OCI-LY7 (cell line): ENCODE data around the gene GATAD2B. TPM values are rescaled to one million over a fixed set of nuclear protein-coding genes. Genes with fewer than 3 reads are reported as not detected.

Source experiments
- BruUV-seq: library from RNA; stranded (reverse); fragments of 400-500 nt; replicated peaks from 2 replicates; lab custom pipeline; 2021; lab: Mats Ljungman, UMichigan
- CTCF ChIA-PET: fragments of 300-600 bp; sonication (Branson Sonifier 250); formaldehyde crosslinking; loops from one replicate; lab custom pipeline; 2022; ENCODE audit warnings: antibody characterized with exemption; ENCODE audit not compliant: unreplicated experiment; lab: Charles Lee
- POLR2A ChIA-PET: fragments of 300-600 bp; sonication (Branson Sonifier 250); formaldehyde crosslinking; loops from one replicate; lab custom pipeline; 2022; ENCODE audit warnings: antibody characterized with exemption; lab: Charles Lee
- DNase-seq: peaks from one replicate; pipeline ENCODE4 v3.0.0-alpha.2; 2015; ENCODE audit warnings: low spot score
- H2AFZ ChIP-seq: fragments of 200-600 bp; sonication (generic), shearing (Covaris generic); 2 replicates; pipeline ENCODE4 v1.6.1; 2014; ENCODE audit warnings: mild to moderate bottlenecking, antibody characterized with exemption, low read length, moderate library complexity
- H3K27ac ChIP-seq: fragments of 200-600 bp; sonication (generic); 2 replicates; pipeline ENCODE4 v1.5.1; 2014; ENCODE audit warnings: mixed run types, low read depth, mild to moderate bottlenecking, moderate library complexity, low read length, inconsistent platforms; ENCODE audit not compliant: poor library complexity, severe bottlenecking
- H3K36me3 ChIP-seq: fragments of 200-600 bp; sonication (generic); 2 replicates; pipeline ENCODE4 v1.6.1; 2014; ENCODE audit warnings: mild to moderate bottlenecking, antibody characterized with exemption, low read length, moderate library complexity, mixed read lengths; ENCODE audit not compliant: insufficient read depth
- H3K4me1 ChIP-seq: fragments of 200-600 bp; sonication (generic); 2 replicates; pipeline ENCODE4 v1.5.1; 2014; ENCODE audit warnings: mild to moderate bottlenecking, low read length; ENCODE audit not compliant: insufficient read depth, poor library complexity, severe bottlenecking
- H3K4me2 ChIP-seq: fragments of 200-600 bp; sonication (generic); 2 replicates; pipeline ENCODE4 v1.6.1; 2014; ENCODE audit warnings: mild to moderate bottlenecking, low read length
- H3K4me3 ChIP-seq: fragments of 200-600 bp; sonication (generic); 2 replicates; pipeline ENCODE4 v1.5.1; 2014; ENCODE audit warnings: mild to moderate bottlenecking, low read depth, low read length; ENCODE audit not compliant: poor library complexity, severe bottlenecking
- H3K79me2 ChIP-seq: fragments of 200-600 bp; sonication (generic); 2 replicates; pipeline ENCODE4 v1.6.1; 2016; ENCODE audit warnings: low read depth, mild to moderate bottlenecking, low read length, moderate library complexity, mixed read lengths; ENCODE audit not compliant: insufficient read depth
- H3K9me2 ChIP-seq: fragments of 200-600 bp; sonication (generic); 2 replicates; pipeline ENCODE4 v1.6.1; 2016; ENCODE audit warnings: mild to moderate bottlenecking, low read length, mixed read lengths; ENCODE audit not compliant: insufficient read depth
- H3K9me3 ChIP-seq: fragments of 200-600 bp; sonication (generic); 2 replicates; pipeline ENCODE4 v1.6.1; 2014; ENCODE audit warnings: mild to moderate bottlenecking, mixed run types, low read length, mixed read lengths
- H4K20me1 ChIP-seq: fragments of 200-600 bp; sonication (generic); 2 replicates; pipeline ENCODE4 v1.6.1; 2014; ENCODE audit warnings: mild to moderate bottlenecking, antibody characterized with exemption, low read length, moderate library complexity, mixed read lengths; ENCODE audit not compliant: insufficient read depth
- CTCF ChIP-seq: fragments of 200-600 bp; sonication (generic); conservative IDR thresholded peaks from 2 replicates; pipeline ENCODE4 v1.5.1; 2014; ENCODE audit warnings: mild to moderate bottlenecking, antibody characterized with exemption, low read length, moderate library complexity, mixed read lengths
- EZH2phosphoT487 ChIP-seq: fragments of 200-600 bp; sonication (generic); IDR thresholded peaks from 2 replicates; pipeline ENCODE4 v1.6.1; 2018; ENCODE audit warnings: low read depth, borderline replicate concordance, mild to moderate bottlenecking, mixed run types, antibody characterized with exemption, low read length, moderate library complexity, mixed read lengths
- intact Hi-C: fragments of 100-400 bp; cut with micrococcal nuclease; formaldehyde crosslinking; loops from one replicate; pipeline ENCODE4 v1.10.0; 2022; ENCODE audit not compliant: unreplicated experiment
- total RNA-seq, 2 experiments: library from RNA; depleted of rRNA in 1 of 2; stranded (reverse); fragments of >200 nt in 1 of 2; shearing (Covaris generic) in 1 of 2; gene quantifications; 2 replicates each; pipeline ENCODE4 v1.2.3, GENCODE V29; 2014 to 2022

The GATAD2B gene
- total RNA-seq, 2 experiments from 2014 or later, result 11.2 to 65.2 TPM

- Histone ChIP-seq H3K9me2 (no peaks in the 10 kb centered on the region), H3K4me3 (no peak overlapping the region), H2AFZ (no peak overlapping the region), H3K4me1 (peaks cover 28% of the 10 kb centered on the region), H4K20me1 (no peaks in the 10 kb centered on the region), H3K79me2 (no peaks in the 10 kb centered on the region), H3K36me3 (no peaks in the 10 kb centered on the region), H3K27ac (no peak overlapping the region), H3K9me3 (no peaks in the 10 kb centered on the region), H3K4me2 (no peak overlapping the region)
- DNase-seq, result no peak
- POLR2A ChIA-PET, result no interaction called here
- CTCF ChIA-PET, result no interaction called here
- BruUV-seq, result no TSS peak
- intact Hi-C loops, result no loop called here
- TF ChIP-seq EZH2phosphoT487, result no peak
- no peak for TF ChIP-seq CTCF
Observed at GRCh38 chr1:153794624-153795329, 128.0 kb downstream of the GATAD2B start.

GRCh38 chr1:153793973-153794615, 128.7 kb downstream of the GATAD2B start:
- Histone ChIP-seq H3K9me2 (no peaks in the 10 kb centered on the region), H3K27ac (no peak overlapping the region), H3K4me2 (no peak overlapping the region), H3K36me3 (no peaks in the 10 kb centered on the region), H4K20me1 (no peaks in the 10 kb centered on the region), H3K79me2 (no peaks in the 10 kb centered on the region), H3K4me1 (peaks cover 32% of the 10 kb centered on the region), H3K4me3 (no peak overlapping the region), H3K9me3 (no peaks in the 10 kb centered on the region), H2AFZ (no peak overlapping the region)
- intact Hi-C loops, result no loop called here
- POLR2A ChIA-PET, result no interaction called here
- BruUV-seq, result no TSS peak
- CTCF ChIA-PET, result no interaction called here
- no peak for DNase-seq
- no peak for TF ChIP-seq CTCF
- TF ChIP-seq EZH2phosphoT487, result no peak
